Lung (tissue), 12 donors: Measurements from ENCODE around the gene ZNF285. TPM values are rescaled to one million over a fixed set of nuclear protein-coding genes. Genes with fewer than 3 reads are reported as not detected.

ENCODE experiments used
- ATAC-seq: fragments of 200-7000 bp; cut with Tn5 transposase; one replicate; pipeline ENCODE4 v1.9.1; 2020; ENCODE audit warnings: moderate number of reproducible peaks; ENCODE audit not compliant: insufficient read depth, low FRiP score
- DNase-seq, 3 donors: peaks; one replicate each; pipeline ENCODE4 v3.0.0-alpha.2; 2013 to 2017
- H3K27ac ChIP-seq, 2 donors: one replicate each; pipeline ENCODE4 v1.5.1; 2013; ENCODE audit warnings: mild to moderate bottlenecking in 2 of 2, moderate library complexity in 2 of 2, control low read depth in 1 of 2, inconsistent platforms in 1 of 2, low read depth in 1 of 2, low read length in 1 of 2
- H3K27me3 ChIP-seq, 3 donors: one replicate each; pipeline ENCODE4 v1.5.1; 2013; ENCODE audit warnings: low read length in 2 of 3; ENCODE audit not compliant: control insufficient read depth in 3 of 3, insufficient read depth in 3 of 3
- H3K36me3 ChIP-seq, 4 donors: one replicate each; pipeline ENCODE4 v1.5.1; 2013; ENCODE audit warnings: low read length in 4 of 4, mild to moderate bottlenecking in 1 of 4, moderate library complexity in 1 of 4; ENCODE audit not compliant: control insufficient read depth in 4 of 4, insufficient read depth in 4 of 4
- H3K4me1 ChIP-seq, 5 donors: one replicate each; pipeline ENCODE4 v1.5.1; 2013; ENCODE audit warnings: low read length in 5 of 5, mild to moderate bottlenecking in 2 of 5, moderate library complexity in 1 of 5; ENCODE audit not compliant: control insufficient read depth in 5 of 5, insufficient read depth in 5 of 5
- H3K4me3 ChIP-seq: one replicate; pipeline ENCODE4 v1.5.1; 2013; ENCODE audit warnings: mild to moderate bottlenecking, control low read depth, moderate library complexity
- H3K9ac ChIP-seq, 2 donors: one replicate each; pipeline ENCODE4 v1.5.1; 2013; ENCODE audit warnings: low read length in 2 of 2, control low read depth in 1 of 2; ENCODE audit not compliant: insufficient read depth in 1 of 2
- H3K9me3 ChIP-seq, 4 donors: one replicate each; pipeline ENCODE4 v1.5.1; 2013; ENCODE audit warnings: low read length in 3 of 4, mild to moderate bottlenecking in 1 of 4, moderate library complexity in 1 of 4; ENCODE audit not compliant: control insufficient read depth in 4 of 4, insufficient read depth in 3 of 4
- CTCF ChIP-seq: IDR thresholded peaks from 2 replicates; pipeline ENCODE4 v1.5.1; 2012; ENCODE audit warnings: mild to moderate bottlenecking; ENCODE audit errors: control extremely low read depth, extremely low read depth
- WGBS, 2 donors: extraction: QIAGEN DNeasy Blood & Tissue Kit; methylation state at CpG; one replicate each; pipeline ENCODE4 v1.1.7; 2013; 5-methylcytosine and 5-hydroxymethylcytosine counted together
- polyA plus RNA-seq, 2 donors: library from polyadenylated mRNA; stranded (reverse); fragments of 200-250 nt; gene quantifications; one replicate each; pipeline ENCODE4 v1.2.1, GENCODE V29; 2013
- total RNA-seq, 2 donors: library from RNA; depleted of rRNA in 1 of 2; stranded (reverse); fragments of >200 nt in 1 of 2; gene quantifications; one replicate each; pipeline ENCODE4 v1.2.1, GENCODE V29; 2014 to 2021
- donor health status: control.
- donor health status: control.
- donor health status: Bipolar disorder and iron deficiency.
- donor health status: healthy.
- donor health status: DM: yes; HTN: yes; CAD: no.

Gene ZNF285
- total and polyA plus RNA-seq, 4 donors, result 0.56 to 6.4 (median 1.0) TPM

GRCh38 chr19:44371815-44372480, 29.5 kb downstream of the ZNF285 start:
- H3K27ac ChIP-seq, result no peak overlapping the region
- H3K4me3 ChIP-seq, result no peak overlapping the region
- WGBS, 2 donors, result 60 to 65% methylated on average over 20 of the region's 20 CpGs
- ATAC-seq (no peak), DNase-seq (no peak)
- TF ChIP-seq CTCF, result no peak
- peaks cover 0 to 11% (median 0%) of the 10 kb centered on the region in 4 donors for H3K9me3 ChIP-seq
- H3K4me1 ChIP-seq, result no peaks in the 10 kb centered on the region
- no peaks in the 10 kb centered on the region for H3K36me3 ChIP-seq
- no peak overlapping the region for H3K9ac ChIP-seq
- H3K27me3 ChIP-seq, result no peaks in the 10 kb centered on the region

- no peaks in the 10 kb centered on the region for H3K27me3 ChIP-seq
- H3K4me1 ChIP-seq, result no peaks in the 10 kb centered on the region
- no peak overlapping the region for H3K4me3 ChIP-seq
- no peak for DNase-seq
- no peak for TF ChIP-seq CTCF
- H3K9me3 ChIP-seq, result peaks cover 0 to 12% (median 0%) of the 10 kb centered on the region in 4 donors
- H3K27ac ChIP-seq, result no peak overlapping the region
- H3K36me3 ChIP-seq, result no peaks in the 10 kb centered on the region
- WGBS, 2 donors, result 48 to 73% methylated on average over 17 of the region's 17 CpGs
- H3K9ac ChIP-seq, result no peak overlapping the region
- no peak for ATAC-seq
Observed at GRCh38 chr19:44367024-44367423, 34.4 kb downstream of the ZNF285 start.

DNA sequence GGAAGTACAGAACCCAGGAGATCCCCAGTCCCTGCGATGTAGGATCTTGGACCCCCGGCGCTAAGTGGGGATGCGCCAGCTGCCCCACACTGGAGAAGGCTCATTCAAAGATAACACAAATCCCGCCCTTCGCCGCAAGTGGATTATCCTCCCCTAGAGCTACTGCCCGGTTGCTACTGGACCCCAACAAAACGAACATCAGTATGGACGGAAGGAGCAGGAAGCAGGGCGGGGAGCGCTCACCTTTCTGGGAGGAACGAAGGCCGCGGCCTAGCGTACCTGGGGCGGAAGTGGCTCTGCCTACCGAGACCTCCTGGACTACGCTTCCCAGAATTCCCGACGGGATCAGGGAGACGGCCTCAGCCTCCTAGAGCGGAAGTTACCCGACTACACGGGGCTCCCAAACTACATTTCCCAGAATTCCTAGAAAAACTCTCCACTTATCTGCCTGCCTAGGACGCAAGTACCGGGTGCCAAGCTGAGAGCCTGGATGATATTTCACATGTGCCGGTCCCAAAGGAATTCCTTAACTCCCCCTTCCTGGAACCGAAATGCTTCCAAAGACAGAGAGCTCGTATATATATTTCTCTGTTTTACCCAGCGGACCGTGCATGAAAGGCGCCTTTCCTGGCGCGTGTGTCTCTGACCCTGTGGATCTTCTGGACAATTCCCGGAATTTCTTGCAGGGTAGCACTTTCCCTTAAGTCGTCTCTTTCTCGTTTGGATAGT, 44.9 kb downstream of the ZNF285 start, which contains the start of gene ZNF112:
ZNF112 (minus strand) TSS at position 298 of the 729 bp plus-strand sequence. CDS start 16,141 bp downstream, outside the sequence.
- Histone ChIP-seq H3K4me1 (peaks cover 0 to 5% (median 3%) of the 10 kb centered on the region in 5 donors), H3K27ac (peak within 1 kb of the TSS; percentile 50 to 55), H3K4me3 (peak within 1 kb of the TSS; percentile 70), H3K27me3 (no peaks in the 10 kb centered on the region), H3K36me3 (peaks cover 0 to 3% (median 0%) of the 10 kb centered on the region in 4 donors), H3K9ac (peak within 1 kb of the TSS; percentile 83 to 88), H3K9me3 (peaks cover 0 to 20% (median under 1%) of the 10 kb centered on the region in 4 donors)
- 4% methylated on average over 38 of the region's 38 CpGs for WGBS, 2 donors
- ATAC-seq (peak; percentile 99), DNase-seq (peak; percentile 92 to 97 (median 97))
- no peak for TF ChIP-seq CTCF
